ENCODE data around the gene RHOJ.

DNA sequence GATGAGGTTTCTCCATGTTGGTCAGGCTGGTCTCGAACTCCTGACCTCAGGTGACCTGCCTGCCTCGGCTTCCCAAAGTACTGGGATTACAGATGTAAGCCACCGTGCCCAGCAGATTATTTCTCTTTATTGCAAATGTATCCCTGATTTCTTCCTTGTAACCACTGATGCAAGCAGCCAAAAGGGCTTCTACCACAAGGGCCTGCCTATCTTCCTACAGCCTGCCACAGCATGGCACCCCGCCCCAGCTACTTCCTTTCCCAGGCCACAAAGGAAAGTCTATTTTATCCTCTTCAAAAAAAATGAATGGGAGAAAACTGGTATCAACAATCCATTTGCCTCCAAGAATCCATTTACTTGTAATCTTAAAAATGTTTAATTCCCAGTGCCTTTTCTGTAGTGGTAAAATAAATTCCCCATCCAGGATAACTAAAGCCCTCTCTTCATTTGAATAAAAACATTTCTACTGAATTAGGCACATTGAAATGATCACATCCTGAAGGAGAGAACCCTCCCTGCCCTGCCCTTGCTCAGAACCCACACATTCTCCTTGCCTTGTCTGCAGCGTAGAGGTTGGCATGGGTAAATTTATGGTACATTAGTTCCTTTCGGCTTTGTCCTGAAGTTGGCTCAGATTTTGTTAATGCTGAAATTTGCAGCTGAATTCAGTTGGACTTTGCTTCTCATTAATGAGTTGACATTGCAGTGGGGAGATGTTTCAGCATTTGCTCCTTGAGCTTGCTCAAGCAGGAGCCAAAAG lies 95.3 kb downstream of the RHOJ start:
- no peak for TF ChIP-seq MAFF (IDR thresholded peaks at IDR 0.05; ENCODE audit: low read depth, low read length)
- no peak for TF ChIP-seq BRD4 (CRISPR knock-in tag; IDR thresholded peaks at IDR 0.05)
- TF ChIP-seq CBFB (CRISPR knock-in tag; IDR thresholded peaks at IDR 0.05) = no peak
- TF ChIP-seq POLR2A (IDR thresholded peaks at IDR 0.05; ENCODE audit: insufficient read depth in 1 of 2, low read depth in 2 of 2, low read length in 2 of 2) = no peak
- TF ChIP-seq ZFP36 (IDR thresholded peaks at IDR 0.05; ENCODE audit: borderline replicate concordance, low read depth, low read length, partially characterized antibody) = no peak
- TF ChIP-seq KDM5A (IDR thresholded peaks at IDR 0.05; ENCODE audit: borderline replicate concordance, low read length) = no peak
- TF ChIP-seq, protein P1, sequence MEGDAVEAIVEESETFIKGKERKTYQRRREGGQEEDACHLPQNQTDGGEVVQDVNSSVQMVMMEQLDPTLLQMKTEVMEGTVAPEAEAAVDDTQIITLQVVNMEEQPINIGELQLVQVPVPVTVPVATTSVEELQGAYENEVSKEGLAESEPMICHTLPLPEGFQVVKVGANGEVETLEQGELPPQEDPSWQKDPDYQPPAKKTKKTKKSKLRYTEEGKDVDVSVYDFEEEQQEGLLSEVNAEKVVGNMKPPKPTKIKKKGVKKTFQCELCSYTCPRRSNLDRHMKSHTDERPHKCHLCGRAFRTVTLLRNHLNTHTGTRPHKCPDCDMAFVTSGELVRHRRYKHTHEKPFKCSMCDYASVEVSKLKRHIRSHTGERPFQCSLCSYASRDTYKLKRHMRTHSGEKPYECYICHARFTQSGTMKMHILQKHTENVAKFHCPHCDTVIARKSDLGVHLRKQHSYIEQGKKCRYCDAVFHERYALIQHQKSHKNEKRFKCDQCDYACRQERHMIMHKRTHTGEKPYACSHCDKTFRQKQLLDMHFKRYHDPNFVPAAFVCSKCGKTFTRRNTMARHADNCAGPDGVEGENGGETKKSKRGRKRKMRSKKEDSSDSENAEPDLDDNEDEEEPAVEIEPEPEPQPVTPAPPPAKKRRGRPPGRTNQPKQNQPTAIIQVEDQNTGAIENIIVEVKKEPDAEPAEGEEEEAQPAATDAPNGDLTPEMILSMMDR (CRISPR knock-in tag; IDR thresholded peaks at IDR 0.05) = no peak
- no peak for TF ChIP-seq ATF1 (CRISPR knock-in tag; IDR thresholded peaks at IDR 0.05)
